Jurkat, Clone E6-1 (cell line): ENCODE results near the gene ZNF785.
"Not testable (repeated sequence)": the region's sequence is repeated elsewhere in the genome, so short reads cannot be mapped to it uniquely, and the experiment has no call there.

Experiments used
- DNase-seq: peaks from one replicate; pipeline ENCODE4 v3.0.0-alpha.2; 2011; ENCODE audit warnings: low read depth, low spot score
- H3K4me3 ChIP-seq: 2 replicates; pipeline ENCODE4 v1.5.1; 2011; ENCODE audit warnings: mild to moderate bottlenecking, low read length, control low read depth, moderate library complexity

Gene ZNF785

GRCh38 chr16:30604316-30604947, 18.9 kb upstream of the ZNF785 start:
- no peak for DNase-seq
- no peak overlapping the region for H3K4me3 ChIP-seq

- no peak overlapping the region for H3K4me3 ChIP-seq
- no peak for DNase-seq
These were observed 18.4 kb upstream of the ZNF785 start for GRCh38 chr16:30603945-30604315.

- H3K4me3 ChIP-seq, result no peak overlapping the region
- no peak for DNase-seq
These were observed 17.2 kb upstream of the ZNF785 start for GRCh38 chr16:30602616-30603277.

- DNase-seq, result no peak
- no peak overlapping the region for H3K4me3 ChIP-seq
These were observed 16.5 kb upstream of the ZNF785 start for GRCh38 chr16:30601966-30602365.

GRCh38 chr16:30600929-30601328, 15.4 kb upstream of the ZNF785 start:
- no peak for DNase-seq

GRCh38 chr16:30600215-30600614, 14.7 kb upstream of the ZNF785 start:
- H3K4me3 ChIP-seq, result no peak overlapping the region
- DNase-seq, result no peak

More at GRCh38 chr16:30600929-30601328, 15.4 kb upstream of the ZNF785 start:
- H3K4me3 ChIP-seq, result no peak overlapping the region

GRCh38 chr16:30592871-30593270, 7.4 kb upstream of the ZNF785 start:
- no peak for DNase-seq

GRCh38 chr16:30590869-30591268, 5.4 kb upstream of the ZNF785 start:
- H3K4me3 ChIP-seq, DNase-seq: not testable (repeated sequence)

More at GRCh38 chr16:30592871-30593270, 7.4 kb upstream of the ZNF785 start:
- no peak overlapping the region for H3K4me3 ChIP-seq

GRCh38 chr16:30589582-30589981, 4.1 kb upstream of the ZNF785 start:
- H3K4me3 ChIP-seq, DNase-seq: not testable (repeated sequence)

GRCh38 chr16:30588651-30589050, 3.2 kb upstream of the ZNF785 start:
- no peak overlapping the region for H3K4me3 ChIP-seq

GRCh38 chr16:30585022-30585399, 486 bp downstream of the ZNF785 start:
- no peak overlapping the region for H3K4me3 ChIP-seq
- DNase-seq, result no peak

More at GRCh38 chr16:30588651-30589050, 3.2 kb upstream of the ZNF785 start:
- DNase-seq, result no peak

GRCh38 chr16:30582611-30583340, 2.7 kb downstream of the ZNF785 start:
- DNase-seq, result no peak

GRCh38 chr16:30581457-30581856, 4.0 kb downstream of the ZNF785 start:
- H3K4me3 ChIP-seq, result no peak overlapping the region
- no peak for DNase-seq

More at GRCh38 chr16:30582611-30583340, 2.7 kb downstream of the ZNF785 start:
- H3K4me3 ChIP-seq, result no peak overlapping the region

GRCh38 chr16:30574678-30575077, 10.8 kb downstream of the ZNF785 start:
- no peak for DNase-seq

GRCh38 chr16:30571445-30572322, 13.8 kb downstream of the ZNF785 start, which contains the start of gene ZNF688:
Gene ZNF688, minus strand, starts transcription at chr16:30571714. Its CDS starts 85 bp downstream, at chr16:30571629.
- H3K4me3 ChIP-seq, result peak within 1 kb of the TSS; percentile 91
- DNase-seq, result peak; percentile 98

More at GRCh38 chr16:30574678-30575077, 10.8 kb downstream of the ZNF785 start:
- no peak overlapping the region for H3K4me3 ChIP-seq

- no peak for DNase-seq
- peak overlapping the region; percentile 91 for H3K4me3 ChIP-seq
These were observed 14.7 kb downstream of the ZNF785 start for GRCh38 chr16:30570636-30571444.

- no peak overlapping the region for H3K4me3 ChIP-seq
- no peak for DNase-seq
These were observed 15.5 kb downstream of the ZNF785 start for GRCh38 chr16:30569746-30570635.
